Ishikawa (cell line): ENCODE results near the gene SLC41A2.

Experiments used
- CEBPB ChIP-seq: IDR thresholded peaks from 2 replicates; pipeline ENCODE4 v1.6.1; 2012
- CREB1 ChIP-seq: IDR thresholded peaks from 2 replicates; pipeline ENCODE4 v1.6.1; 2012; ENCODE audit warnings: low read depth
- EGR1 ChIP-seq: IDR thresholded peaks from 2 replicates; pipeline ENCODE4 v1.6.1; 2012
- EP300 ChIP-seq: IDR thresholded peaks from 2 replicates; pipeline ENCODE4 v1.6.1; 2012; ENCODE audit warnings: borderline replicate concordance
- FOXM1 ChIP-seq: IDR thresholded peaks from 2 replicates; pipeline ENCODE4 v1.6.1; 2012; ENCODE audit warnings: low read depth, borderline replicate concordance
- NFIC ChIP-seq: IDR thresholded peaks from 2 replicates; pipeline ENCODE4 v1.6.1; 2012
- RAD21 ChIP-seq: IDR thresholded peaks from 2 replicates; pipeline ENCODE4 v1.6.1; 2012; ENCODE audit warnings: low read depth
- TAF1 ChIP-seq: IDR thresholded peaks from 2 replicates; pipeline ENCODE4 v1.6.1; 2012; ENCODE audit warnings: low read depth, mild to moderate bottlenecking
- TCF12 ChIP-seq: IDR thresholded peaks from 2 replicates; pipeline ENCODE4 v1.6.1; 2012; ENCODE audit warnings: low read depth
- TEAD4 ChIP-seq: IDR thresholded peaks from 2 replicates; pipeline ENCODE4 v1.6.1; 2012
- YY1 ChIP-seq: IDR thresholded peaks from 2 replicates; pipeline ENCODE4 v1.6.1; 2012; ENCODE audit warnings: low read depth
- ZBTB7A ChIP-seq: IDR thresholded peaks from 2 replicates; pipeline ENCODE4 v1.6.1; 2012; ENCODE audit warnings: low read depth
- TF ChIP-seq, protein P1 (sequence below): IDR thresholded peaks from 2 replicates; pipeline ENCODE4 v1.6.1; 2012; ENCODE audit warnings: low read depth, mild to moderate bottlenecking
- TF ChIP-seq, protein P2 (sequence below): IDR thresholded peaks from 2 replicates; pipeline ENCODE4 v1.6.1; 2012
- TF ChIP-seq, protein P3 (sequence below): IDR thresholded peaks from 2 replicates; pipeline ENCODE4 v1.6.1; 2012

SLC41A2 gene

DNA sequence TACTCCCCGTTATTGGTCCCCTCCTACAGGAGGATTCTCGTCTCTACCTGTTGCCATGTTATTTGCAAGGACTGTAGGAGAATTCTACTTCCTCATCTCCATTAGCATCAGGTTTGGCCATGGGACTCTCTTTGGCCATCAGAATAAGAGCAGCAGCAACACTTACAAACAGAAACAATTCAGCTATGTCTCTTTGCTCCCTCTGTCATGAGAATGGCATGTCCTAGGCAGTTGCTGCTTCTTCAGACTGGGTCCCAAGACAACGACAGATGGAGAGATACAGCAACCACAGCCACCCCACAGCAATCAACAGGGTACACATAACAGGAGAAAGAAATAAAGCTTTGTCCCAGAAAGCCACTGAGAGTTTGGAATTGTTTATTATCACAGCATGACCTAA lies 19.7 kb downstream of the SLC41A2 start:
- TF ChIP-seq EGR1 = no peak

DNA sequence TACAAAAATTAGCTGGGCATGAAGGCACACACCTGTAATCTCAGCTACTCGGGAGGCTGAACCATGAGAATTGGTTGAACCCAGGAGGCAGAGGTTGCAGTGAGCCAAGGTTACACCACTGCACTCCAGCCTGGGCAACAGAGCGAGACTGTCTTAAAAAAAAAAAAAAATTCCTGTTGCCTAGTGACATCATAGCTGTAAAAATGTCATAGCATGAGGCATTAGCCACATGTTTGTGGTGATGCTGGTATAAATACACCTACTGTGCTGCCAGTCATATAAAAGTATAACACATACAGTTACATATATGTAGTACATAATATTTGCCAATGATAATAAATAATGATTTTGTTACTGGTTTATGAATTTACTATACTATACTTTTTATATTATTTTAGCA lies 22.2 kb downstream of the SLC41A2 start:
- TF ChIP-seq TAF1 = no peak
- TF ChIP-seq, protein P1, sequence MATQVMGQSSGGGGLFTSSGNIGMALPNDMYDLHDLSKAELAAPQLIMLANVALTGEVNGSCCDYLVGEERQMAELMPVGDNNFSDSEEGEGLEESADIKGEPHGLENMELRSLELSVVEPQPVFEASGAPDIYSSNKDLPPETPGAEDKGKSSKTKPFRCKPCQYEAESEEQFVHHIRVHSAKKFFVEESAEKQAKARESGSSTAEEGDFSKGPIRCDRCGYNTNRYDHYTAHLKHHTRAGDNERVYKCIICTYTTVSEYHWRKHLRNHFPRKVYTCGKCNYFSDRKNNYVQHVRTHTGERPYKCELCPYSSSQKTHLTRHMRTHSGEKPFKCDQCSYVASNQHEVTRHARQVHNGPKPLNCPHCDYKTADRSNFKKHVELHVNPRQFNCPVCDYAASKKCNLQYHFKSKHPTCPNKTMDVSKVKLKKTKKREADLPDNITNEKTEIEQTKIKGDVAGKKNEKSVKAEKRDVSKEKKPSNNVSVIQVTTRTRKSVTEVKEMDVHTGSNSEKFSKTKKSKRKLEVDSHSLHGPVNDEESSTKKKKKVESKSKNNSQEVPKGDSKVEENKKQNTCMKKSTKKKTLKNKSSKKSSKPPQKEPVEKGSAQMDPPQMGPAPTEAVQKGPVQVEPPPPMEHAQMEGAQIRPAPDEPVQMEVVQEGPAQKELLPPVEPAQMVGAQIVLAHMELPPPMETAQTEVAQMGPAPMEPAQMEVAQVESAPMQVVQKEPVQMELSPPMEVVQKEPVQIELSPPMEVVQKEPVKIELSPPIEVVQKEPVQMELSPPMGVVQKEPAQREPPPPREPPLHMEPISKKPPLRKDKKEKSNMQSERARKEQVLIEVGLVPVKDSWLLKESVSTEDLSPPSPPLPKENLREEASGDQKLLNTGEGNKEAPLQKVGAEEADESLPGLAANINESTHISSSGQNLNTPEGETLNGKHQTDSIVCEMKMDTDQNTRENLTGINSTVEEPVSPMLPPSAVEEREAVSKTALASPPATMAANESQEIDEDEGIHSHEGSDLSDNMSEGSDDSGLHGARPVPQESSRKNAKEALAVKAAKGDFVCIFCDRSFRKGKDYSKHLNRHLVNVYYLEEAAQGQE = no peak
- TF ChIP-seq CREB1 = no peak
- TF ChIP-seq EGR1 = no peak
- no peak for TF ChIP-seq NFIC
- no peak for TF ChIP-seq TEAD4
- TF ChIP-seq TCF12 = no peak
- no peak for TF ChIP-seq EP300

DNA sequence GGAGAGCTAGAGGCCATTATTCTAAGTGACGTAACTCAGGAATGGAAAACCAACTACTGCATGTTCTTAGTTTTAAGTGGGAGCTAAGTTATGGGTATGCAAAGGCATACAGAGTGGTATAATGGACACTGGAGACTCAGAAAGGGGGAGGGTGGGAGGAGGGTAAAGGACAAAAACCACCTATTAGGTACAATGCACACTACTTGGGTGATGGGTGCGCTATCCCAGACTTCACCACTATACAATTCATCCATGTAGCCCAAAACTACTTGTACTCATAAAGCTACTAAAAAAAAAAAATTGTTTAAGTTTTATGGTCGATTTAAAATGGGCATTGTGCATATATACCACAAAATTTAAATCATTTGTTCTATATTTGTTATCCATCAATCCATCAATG lies 24.3 kb downstream of the SLC41A2 start:
- no peak for TF ChIP-seq YY1
- TF ChIP-seq TEAD4 = no peak
- TF ChIP-seq, protein P1 = no peak
- TF ChIP-seq, protein P2, sequence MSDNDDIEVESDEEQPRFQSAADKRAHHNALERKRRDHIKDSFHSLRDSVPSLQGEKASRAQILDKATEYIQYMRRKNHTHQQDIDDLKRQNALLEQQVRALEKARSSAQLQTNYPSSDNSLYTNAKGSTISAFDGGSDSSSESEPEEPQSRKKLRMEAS = no peak
- no peak for TF ChIP-seq TCF12

DNA sequence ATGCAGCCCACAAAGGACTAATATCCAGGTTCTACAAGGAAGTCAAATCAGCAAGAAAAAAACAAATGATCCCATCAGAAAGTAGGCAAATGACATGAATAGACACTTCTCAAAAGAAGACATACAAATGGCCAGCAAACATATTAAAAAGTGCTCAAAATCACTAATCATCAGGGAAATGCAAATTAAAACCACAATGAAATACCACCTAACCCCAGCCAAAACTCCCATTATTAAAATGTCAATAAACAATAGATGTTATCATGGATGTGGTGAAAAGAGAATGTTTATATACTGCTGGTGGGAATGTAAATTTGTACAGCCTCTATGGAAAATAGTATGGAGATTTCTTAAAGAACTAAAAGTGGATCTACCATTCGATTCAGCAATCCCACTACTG lies 25.0 kb downstream of the SLC41A2 start:
- no peak for TF ChIP-seq RAD21
- TF ChIP-seq, protein P1 = no peak
- TF ChIP-seq TAF1 = no peak
- TF ChIP-seq NFIC = no peak
- TF ChIP-seq CREB1 = no peak
- no peak for TF ChIP-seq CEBPB
- TF ChIP-seq TCF12 = no peak
- TF ChIP-seq EP300 = no peak
- TF ChIP-seq, protein P2 = no peak
- TF ChIP-seq YY1 = no peak

DNA sequence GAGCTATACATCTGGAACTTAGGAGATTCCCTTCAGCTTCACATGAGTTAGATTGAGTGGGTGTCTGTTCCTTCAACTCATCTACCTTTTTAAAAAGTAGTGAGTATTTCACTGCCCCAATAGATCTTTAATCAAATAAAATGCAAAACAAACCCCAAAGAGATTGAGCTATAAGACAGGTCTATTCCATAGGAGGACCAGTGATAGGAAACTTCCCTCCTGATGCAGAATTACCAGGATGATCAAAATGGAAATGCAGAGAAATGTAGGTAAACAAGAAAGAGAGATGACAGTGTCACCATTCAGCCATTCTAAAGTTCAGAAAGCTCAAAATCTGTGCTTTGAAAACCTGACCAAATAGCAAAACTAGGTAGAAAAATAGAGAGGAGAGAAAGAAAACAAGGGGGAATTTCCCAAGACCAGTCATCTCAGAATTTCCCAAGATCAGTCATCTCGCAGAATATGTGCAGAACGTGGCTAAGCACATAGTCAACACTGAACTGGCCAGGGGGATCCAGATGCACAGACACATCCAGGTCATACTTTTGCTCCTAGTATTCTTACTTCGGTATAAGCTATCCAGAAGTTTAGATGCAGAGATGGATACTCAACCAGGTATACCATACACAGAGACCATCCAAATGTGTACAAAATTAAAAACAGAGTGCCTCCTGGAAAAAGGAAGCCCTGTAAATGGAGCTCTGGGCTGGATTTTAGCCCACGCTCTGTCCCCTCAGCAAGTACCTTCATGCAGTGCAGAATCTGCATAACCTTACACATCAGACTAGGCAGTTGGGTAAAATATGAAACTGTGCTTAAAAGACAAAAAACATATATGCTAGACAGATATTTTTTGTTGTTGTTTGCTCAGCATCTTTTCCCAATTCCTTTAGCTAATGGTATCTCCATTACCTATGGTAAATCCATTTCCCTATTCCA lies 27.4 kb downstream of the SLC41A2 start:
- TF ChIP-seq TEAD4 = no peak

DNA sequence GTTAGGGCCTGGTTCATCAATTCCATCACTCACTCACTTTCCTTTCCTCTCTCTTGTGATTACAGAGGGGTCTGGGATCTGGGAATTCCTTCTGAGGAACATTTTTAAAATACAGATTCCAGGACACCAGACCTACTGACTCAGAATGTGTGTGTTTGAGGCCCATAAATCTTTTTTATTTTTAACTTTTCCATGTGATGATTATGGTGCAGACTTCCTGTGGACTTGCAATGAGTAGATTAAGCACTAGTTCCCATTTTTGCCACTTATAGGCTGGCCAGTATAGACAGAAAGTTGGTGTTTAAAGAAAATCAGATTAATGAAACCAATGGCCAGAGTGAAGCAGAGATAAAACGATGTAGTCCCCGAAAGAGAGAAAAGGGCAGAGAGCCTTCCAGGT lies 28.1 kb downstream of the SLC41A2 start:
- no peak for TF ChIP-seq EGR1
- no peak for TF ChIP-seq TEAD4
- TF ChIP-seq ZBTB7A = no peak
- no peak for TF ChIP-seq NFIC
- TF ChIP-seq EP300 = no peak
- no peak for TF ChIP-seq TAF1
- TF ChIP-seq CREB1 = no peak
- TF ChIP-seq TCF12 = no peak
- no peak for TF ChIP-seq CEBPB
- TF ChIP-seq, protein P1 = no peak
- TF ChIP-seq, protein P3, sequence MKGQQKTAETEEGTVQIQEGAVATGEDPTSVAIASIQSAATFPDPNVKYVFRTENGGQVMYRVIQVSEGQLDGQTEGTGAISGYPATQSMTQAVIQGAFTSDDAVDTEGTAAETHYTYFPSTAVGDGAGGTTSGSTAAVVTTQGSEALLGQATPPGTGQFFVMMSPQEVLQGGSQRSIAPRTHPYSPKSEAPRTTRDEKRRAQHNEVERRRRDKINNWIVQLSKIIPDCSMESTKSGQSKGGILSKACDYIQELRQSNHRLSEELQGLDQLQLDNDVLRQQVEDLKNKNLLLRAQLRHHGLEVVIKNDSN = no peak
- TF ChIP-seq YY1 = no peak
- TF ChIP-seq, protein P2 = no peak
- TF ChIP-seq RAD21 = no peak
- no peak for TF ChIP-seq FOXM1
